Measurements from ENCODE around the gene MAGI2.

MAGI2 gene

GRCh38 chr7:78407031-78407430, 1046.4 kb downstream of the MAGI2 start:
- no peak for DNase-seq (ENCODE audit: insufficient read length, low spot score)
- no peak for TF ChIP-seq POU2F2 (IDR thresholded peaks at IDR 0.05; ENCODE audit: low read depth, low read length)
- TF ChIP-seq POLR2A (IDR thresholded peaks at IDR 0.05; ENCODE audit: low read depth, low read length) = no peak
- TF ChIP-seq SPI1 (IDR thresholded peaks at IDR 0.05; ENCODE audit: low read depth, low read length) = no peak
- no peak for TF ChIP-seq PAX5 (IDR thresholded peaks at IDR 0.05; ENCODE audit: insufficient read depth, low read length, severe bottlenecking)
- no peak for FAIRE-seq

GRCh38 chr7:78406531-78406930, 1046.9 kb downstream of the MAGI2 start:
- DNase-seq (ENCODE audit: insufficient read length, low spot score) (no peak), FAIRE-seq (no peak)
- TF ChIP-seq POLR2A (IDR thresholded peaks at IDR 0.05; ENCODE audit: low read depth, low read length) (no peak), PAX5 (IDR thresholded peaks at IDR 0.05; ENCODE audit: insufficient read depth, low read length, severe bottlenecking) (no peak), TAF1 (IDR thresholded peaks at IDR 0.05; ENCODE audit: low read depth, low read length) (no peak), POLR2AphosphoS5 (IDR thresholded peaks at IDR 0.05; ENCODE audit: low read depth, low read length) (no peak), POU2F2 (IDR thresholded peaks at IDR 0.05; ENCODE audit: low read depth, low read length) (no peak), SPI1 (IDR thresholded peaks at IDR 0.05; ENCODE audit: low read depth, low read length) (no peak)

- DNase-seq (ENCODE audit: insufficient read length, low spot score) = no peak
- TF ChIP-seq TAF1 (IDR thresholded peaks at IDR 0.05; ENCODE audit: low read depth, low read length) = no peak
- no peak for TF ChIP-seq POU2F2 (IDR thresholded peaks at IDR 0.05; ENCODE audit: low read depth, low read length)
- no peak for TF ChIP-seq PAX5 (IDR thresholded peaks at IDR 0.05; ENCODE audit: insufficient read depth, low read length, severe bottlenecking)
- FAIRE-seq = no peak
Measured at GRCh38 chr7:78402096-78402495, 1051.4 kb downstream of the MAGI2 start.

- no peak for DNase-seq (ENCODE audit: insufficient read length, low spot score)
- no peak for TF ChIP-seq POLR2A (IDR thresholded peaks at IDR 0.05; ENCODE audit: low read depth, low read length)
- no peak for TF ChIP-seq PAX5 (IDR thresholded peaks at IDR 0.05; ENCODE audit: insufficient read depth, low read length, severe bottlenecking)
- TF ChIP-seq TAF1 (IDR thresholded peaks at IDR 0.05; ENCODE audit: low read depth, low read length) = no peak
- no peak for TF ChIP-seq POLR2AphosphoS5 (IDR thresholded peaks at IDR 0.05; ENCODE audit: low read depth, low read length)
- TF ChIP-seq SPI1 (IDR thresholded peaks at IDR 0.05; ENCODE audit: low read depth, low read length) = no peak
- TF ChIP-seq POU2F2 (IDR thresholded peaks at IDR 0.05; ENCODE audit: low read depth, low read length) = no peak
- no peak for FAIRE-seq
Measured at GRCh38 chr7:78400038-78400437, 1053.4 kb downstream of the MAGI2 start.

GRCh38 chr7:78399033-78399769, 1054.3 kb downstream of the MAGI2 start:
- FAIRE-seq (no peak), DNase-seq (ENCODE audit: insufficient read length, low spot score) (no peak)
- TF ChIP-seq POU2F2 (IDR thresholded peaks at IDR 0.05; ENCODE audit: low read depth, low read length) (no peak), POLR2AphosphoS5 (IDR thresholded peaks at IDR 0.05; ENCODE audit: low read depth, low read length) (no peak), POLR2A (IDR thresholded peaks at IDR 0.05; ENCODE audit: low read depth, low read length) (no peak), SPI1 (IDR thresholded peaks at IDR 0.05; ENCODE audit: low read depth, low read length) (no peak), TAF1 (IDR thresholded peaks at IDR 0.05; ENCODE audit: low read depth, low read length) (no peak), PAX5 (IDR thresholded peaks at IDR 0.05; ENCODE audit: insufficient read depth, low read length, severe bottlenecking) (no peak)

GRCh38 chr7:78398576-78398975, 1054.9 kb downstream of the MAGI2 start:
- FAIRE-seq = no peak
- no peak for DNase-seq (ENCODE audit: insufficient read length, low spot score)
- TF ChIP-seq POU2F2 (IDR thresholded peaks at IDR 0.05; ENCODE audit: low read depth, low read length) (no peak), TAF1 (IDR thresholded peaks at IDR 0.05; ENCODE audit: low read depth, low read length) (no peak)

- DNase-seq (ENCODE audit: insufficient read length, low spot score) (no peak), FAIRE-seq (no peak)
- TF ChIP-seq POLR2A (IDR thresholded peaks at IDR 0.05; ENCODE audit: low read depth, low read length) (no peak), PAX5 (IDR thresholded peaks at IDR 0.05; ENCODE audit: insufficient read depth, low read length, severe bottlenecking) (no peak)
Measured at GRCh38 chr7:78398081-78398480, 1055.4 kb downstream of the MAGI2 start.

GRCh38 chr7:78396210-78396609, 1057.3 kb downstream of the MAGI2 start:
- FAIRE-seq (no peak), DNase-seq (ENCODE audit: insufficient read length, low spot score) (no peak)
- no peak for TF ChIP-seq POLR2A (IDR thresholded peaks at IDR 0.05; ENCODE audit: low read depth, low read length)
- no peak for TF ChIP-seq POLR2AphosphoS5 (IDR thresholded peaks at IDR 0.05; ENCODE audit: low read depth, low read length)
- no peak for TF ChIP-seq POU2F2 (IDR thresholded peaks at IDR 0.05; ENCODE audit: low read depth, low read length)

- FAIRE-seq (no peak), DNase-seq (ENCODE audit: insufficient read length, low spot score) (no peak)
- TF ChIP-seq PAX5 (IDR thresholded peaks at IDR 0.05; ENCODE audit: insufficient read depth, low read length, severe bottlenecking) (no peak), POU2F2 (IDR thresholded peaks at IDR 0.05; ENCODE audit: low read depth, low read length) (no peak), SPI1 (IDR thresholded peaks at IDR 0.05; ENCODE audit: low read depth, low read length) (no peak), POLR2AphosphoS5 (IDR thresholded peaks at IDR 0.05; ENCODE audit: low read depth, low read length) (no peak), TAF1 (IDR thresholded peaks at IDR 0.05; ENCODE audit: low read depth, low read length) (no peak), POLR2A (IDR thresholded peaks at IDR 0.05; ENCODE audit: low read depth, low read length) (no peak)
Measured at GRCh38 chr7:78395298-78396036, 1058.0 kb downstream of the MAGI2 start.

GRCh38 chr7:78389022-78389421, 1064.4 kb downstream of the MAGI2 start:
- TF ChIP-seq TAF1 (IDR thresholded peaks at IDR 0.05; ENCODE audit: low read depth, low read length) (no peak), POU2F2 (IDR thresholded peaks at IDR 0.05; ENCODE audit: low read depth, low read length) (no peak), POLR2A (IDR thresholded peaks at IDR 0.05; ENCODE audit: low read depth, low read length) (no peak), POLR2AphosphoS5 (IDR thresholded peaks at IDR 0.05; ENCODE audit: low read depth, low read length) (no peak), SPI1 (IDR thresholded peaks at IDR 0.05; ENCODE audit: low read depth, low read length) (no peak), PAX5 (IDR thresholded peaks at IDR 0.05; ENCODE audit: insufficient read depth, low read length, severe bottlenecking) (no peak)
- FAIRE-seq = no peak
- no peak for DNase-seq (ENCODE audit: insufficient read length, low spot score)

Measured in GM12891 (cell line).